Measurements from ENCODE around the gene IL17C. TPM values are rescaled to one million over a fixed set of nuclear protein-coding genes. Genes with fewer than 3 reads are reported as not detected.

IL17C gene
- total RNA-seq, 2 experiments from 2014 or later: 0.18 TPM; not detected in 1

Other genes with a start within 250 kb of the IL17C start
- gene ZFPM1, start 185.3 kb upstream of the IL17C start, total RNA-seq: 10 to 100 TPM in 1 of 2 experiments, 1 to 10 TPM in 1; 9.9 to 12.6 TPM
- gene ZC3H18, start 68.2 kb upstream of the IL17C start, total RNA-seq: 10 to 100 TPM; 70.0 to 76.4 TPM
- 100 to 1,000 TPM; 155 to 200 TPM for gene CYBA, start 12.5 kb downstream of the IL17C start, total RNA-seq
- gene MVD, start 24.5 kb downstream of the IL17C start, total RNA-seq: 10 to 100 TPM; 62.8 to 81.1 TPM
- gene SNAI3, start 47.9 kb downstream of the IL17C start, total RNA-seq: 1 to 10 TPM; 3.6 to 4.1 TPM
- 10 to 100 TPM; 44.0 to 49.7 TPM for gene RNF166, start 67.8 kb downstream of the IL17C start, total RNA-seq
- 10 to 100 TPM; 29.6 to 36.2 TPM for gene CTU2, start 67.9 kb downstream of the IL17C start, total RNA-seq
- 100 to 1,000 TPM; 105 to 126 TPM for gene PIEZO1, start 146.6 kb downstream of the IL17C start, total RNA-seq
- 100 to 1,000 TPM; 136 to 182 TPM for gene CDT1, start 165.2 kb downstream of the IL17C start, total RNA-seq
- gene APRT, start 173.4 kb downstream of the IL17C start, total RNA-seq: 100 to 1,000 TPM; 105 to 179 TPM
- gene GALNS, start 218.4 kb downstream of the IL17C start, total RNA-seq: 10 to 100 TPM; 20.1 TPM
- gene TRAPPC2L, start 218.6 kb downstream of the IL17C start, total RNA-seq: 10 to 100 TPM; 43.3 to 50.7 TPM
- not detected for gene PABPN1L, start 228.1 kb downstream of the IL17C start, total RNA-seq